Pancreas (tissue), 10 donors: ENCODE measurements around the gene HNRNPH1. TPM values are rescaled to one million over a fixed set of nuclear protein-coding genes. Genes with fewer than 3 reads are reported as not detected.

ENCODE experiments used
- ATAC-seq, 4 donors: fragments of 200-7000 bp; cut with Tn5 transposase; one replicate each; pipeline versions ENCODE4 v1.8.0 to v1.9.1; 2020; ENCODE audit warnings: mild to moderate bottlenecking in 4 of 4, moderate library complexity in 4 of 4
- DNase-seq, 6 donors: peaks; one replicate each; pipeline ENCODE4 v3.0.0-alpha.2; 2020
- FAIRE-seq: peaks from 2 replicates; lab custom pipeline; 2012; peaks lifted over from hg19 to GRCh38; lab: Jason Lieb, UNC
- H3K27ac ChIP-seq, 4 donors: fragments of 200-600 bp; sonication (generic); 1 replicate in 3 of 4; 2 replicates in 1 of 4; pipeline versions ENCODE4 v1.5.0 to v1.8.0; 2020
- H3K27me3 ChIP-seq, 4 donors: fragments of 200-600 bp; one replicate each; pipeline ENCODE4 v1.8.0; 2021
- H3K36me3 ChIP-seq, 3 donors: fragments of 200-600 bp; sonication (generic) in 1 of 3; one replicate each; pipeline versions ENCODE4 v1.5.0 to v1.8.0; 2020 to 2021
- H3K4me1 ChIP-seq, 3 donors: fragments of 200-600 bp; one replicate each; pipeline ENCODE4 v1.8.0; 2021
- H3K4me3 ChIP-seq, 4 donors: fragments of 200-600 bp; sonication (generic) in 2 of 4; one replicate each; pipeline versions ENCODE4 v1.5.0 to v1.8.0; 2020 to 2021
- H3K9me3 ChIP-seq, 4 donors: fragments of 200-600 bp; one replicate each; pipeline ENCODE4 v1.8.0; 2021
- CTCF ChIP-seq, 4 donors: fragments of 200-600 bp; sonication (generic) in 3 of 4; IDR thresholded peaks; one replicate each; pipeline versions ENCODE4 v1.5.0 to v1.8.0; 2021; ENCODE audit warnings: antibody characterized with exemption in 4 of 4
- whole genome bisulfite sequencing, 2 donors: extraction: QIAGEN DNeasy Blood & Tissue Kit; methylation state at CpG; one replicate each; pipeline ENCODE4 v1.1.7; 2013; 5-methylcytosine and 5-hydroxymethylcytosine counted together
- intact Hi-C, 3 donors: fragments of 100-400 bp; cut with DNase I; formaldehyde crosslinking; loops; one replicate each; pipeline versions ENCODE4 v1.11.1 to v1.14.2; 2022
- polyA plus RNA-seq, 2 donors: library from polyadenylated mRNA; stranded (reverse); fragments of 200-250 nt; gene quantifications; one replicate each; pipeline ENCODE4 v1.2.3, GENCODE V29; 2013
- total RNA-seq, 6 donors: library from RNA; stranded (reverse); fragmentation: NEBNext Ultra II Directional in 4 of 6; extraction: Animal tissue kit (Norgen Biotek cat#: 25700) in 4 of 6; gene quantifications; one replicate each; pipeline versions ENCODE4 v1.2.1 to v1.2.4, GENCODE V29; 2021 to 2023
- donor health status: healthy with polysubstance abuse.
- donor health status: DM: no; HTN: no; CAD: no; lungs with moderate emphysema.
- donor health status: DM: no; HTN: no; CAD: no.
- donor health status: control.
- donor health status: control.
- donor health status: Bipolar disorder and iron deficiency.
- donor health status: DM: yes; HTN: yes; CAD: no.
- donor health status: DM: no; HTN: no; CAD: no.
- donor health status: DM: no; HTN: no; CAD: no.
- donor health status: DM: yes; HTN: yes; CAD: no.

HNRNPH1 gene
- total and polyA plus RNA-seq, 8 donors, result 210 to 395 (median 300) TPM

GRCh38 chr5:179620293-179620692 lies 3.2 kb downstream of the HNRNPH1 start:
- Histone ChIP-seq H3K4me1 (peaks cover 35 to 62% (median 42%) of the 10 kb centered on the region in 3 donors), H3K27me3 (no peaks in the 10 kb centered on the region), H3K9me3 (no peaks in the 10 kb centered on the region), H3K27ac (no peak overlapping the region), H3K4me3 (peak overlapping the region; percentile 3 to 100 (median 76)), H3K36me3 (peaks cover 10 to 59% (median 20%) of the 10 kb centered on the region in 3 donors)
- intact Hi-C loops, result no loop called here
- no peak for FAIRE-seq
- DNase-seq, result no peak
- no peak for ATAC-seq
- TF ChIP-seq CTCF (IDR thresholded peaks at IDR 0.05), result no peak
- 1 to 2% methylated on average over 3 of the region's 3 CpGs for WGBS, 2 donors

- H3K27ac ChIP-seq, result no peak overlapping the region
These were observed 3.7 kb downstream of the HNRNPH1 start for GRCh38 chr5:179619776-179620175.

GRCh38 chr5:179618923-179619554 lies 4.4 kb downstream of the HNRNPH1 start:
- FAIRE-seq (no peak), ATAC-seq (no peak), DNase-seq (peak in 2 of 6 donors; percentile 2 to 6)
- Histone ChIP-seq H3K27ac (no peak overlapping the region), H3K9me3 (no peaks in the 10 kb centered on the region), H3K36me3 (peaks cover 10 to 71% (median 30%) of the 10 kb centered on the region in 3 donors), H3K4me3 (peak overlapping the region in 3 of 4 donors; percentile 64 to 100 (median 88)), H3K27me3 (no peaks in the 10 kb centered on the region), H3K4me1 (peaks cover 28 to 53% (median 38%) of the 10 kb centered on the region in 3 donors)
- 5 to 10% methylated on average over 6 of the region's 6 CpGs for WGBS, 2 donors
- intact Hi-C loops, result loop anchor here in 1 of 3 donors (10.0 kb wide), 1 partner anchor 106 kb away; no protein-coding TSS in a partner anchor
- no peak for TF ChIP-seq CTCF (IDR thresholded peaks at IDR 0.05)

More at GRCh38 chr5:179619776-179620175, 3.7 kb downstream of the HNRNPH1 start:
- DNase-seq, result no peak
- TF ChIP-seq CTCF (IDR thresholded peaks at IDR 0.05), result no peak
- Histone ChIP-seq H3K36me3 (peaks cover 10 to 64% (median 25%) of the 10 kb centered on the region in 3 donors), H3K27me3 (no peaks in the 10 kb centered on the region), H3K9me3 (no peaks in the 10 kb centered on the region), H3K4me1 (peaks cover 35 to 60% (median 43%) of the 10 kb centered on the region in 3 donors), H3K4me3 (peak overlapping the region; percentile 3 to 100 (median 76))
- FAIRE-seq, result no peak
- whole genome bisulfite sequencing, 2 donors, result 1% methylated on average over 4 of the region's 4 CpGs
- intact Hi-C loops, result loop anchor here in 1 of 3 donors (10.0 kb wide), 1 partner anchor 105 kb away; no protein-coding TSS in a partner anchor
- ATAC-seq, result no peak

GRCh38 chr5:179617930-179618329 lies 5.5 kb downstream of the HNRNPH1 start:
- DNase-seq (peak in 2 of 6 donors; percentile 9 to 31), FAIRE-seq (no peak), ATAC-seq (no peak)
- Histone ChIP-seq H3K36me3 (peaks cover 10 to 83% (median 41%) of the 10 kb centered on the region in 3 donors), H3K27me3 (no peaks in the 10 kb centered on the region), H3K27ac (no peak overlapping the region), H3K9me3 (no peaks in the 10 kb centered on the region), H3K4me3 (no peak overlapping the region), H3K4me1 (peaks cover 28 to 52% (median 38%) of the 10 kb centered on the region in 3 donors)
- whole genome bisulfite sequencing, 2 donors, result 60 to 63% methylated on average over 7 of the region's 7 CpGs
- TF ChIP-seq CTCF (IDR thresholded peaks at IDR 0.05), result no peak
- intact Hi-C loops, result loop anchor here in 1 of 3 donors (10.0 kb wide), 1 partner anchor 107 kb away; no protein-coding TSS in a partner anchor
